ENCODE measurements around the gene TRAPPC4.
"Not testable (repeated sequence)": the region's sequence is repeated elsewhere in the genome, so short reads cannot be mapped to it uniquely, and the experiment has no call there.

DNA sequence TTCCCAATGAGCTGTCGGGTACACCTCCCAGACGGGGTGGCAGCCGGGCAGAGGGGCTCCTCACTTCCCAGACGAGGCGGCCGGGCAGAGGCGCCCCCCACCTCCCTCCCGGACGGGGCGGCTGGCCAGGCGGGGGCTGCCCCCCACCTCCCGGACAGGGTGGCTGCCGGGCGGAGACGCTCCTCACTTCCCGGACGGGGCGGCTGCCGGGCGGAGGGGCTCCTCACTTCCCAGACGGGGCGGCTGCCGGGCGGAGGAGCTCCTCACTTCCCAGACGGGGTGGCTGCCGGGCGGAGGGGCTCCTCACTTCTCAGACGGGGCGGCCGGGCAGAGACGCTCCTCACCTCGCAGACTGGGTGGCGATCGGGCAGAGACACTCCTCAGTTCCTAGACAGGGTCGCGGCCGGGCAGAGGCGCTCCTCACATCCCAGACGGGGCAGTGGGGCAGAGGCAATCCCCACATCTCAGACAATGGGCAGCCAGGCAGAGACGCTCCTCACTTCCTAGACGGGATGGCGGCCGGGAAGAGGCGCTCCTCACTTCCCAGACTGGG is 27.0 kb upstream of the TRAPPC4 start:
- TF ChIP-seq, protein P1, sequence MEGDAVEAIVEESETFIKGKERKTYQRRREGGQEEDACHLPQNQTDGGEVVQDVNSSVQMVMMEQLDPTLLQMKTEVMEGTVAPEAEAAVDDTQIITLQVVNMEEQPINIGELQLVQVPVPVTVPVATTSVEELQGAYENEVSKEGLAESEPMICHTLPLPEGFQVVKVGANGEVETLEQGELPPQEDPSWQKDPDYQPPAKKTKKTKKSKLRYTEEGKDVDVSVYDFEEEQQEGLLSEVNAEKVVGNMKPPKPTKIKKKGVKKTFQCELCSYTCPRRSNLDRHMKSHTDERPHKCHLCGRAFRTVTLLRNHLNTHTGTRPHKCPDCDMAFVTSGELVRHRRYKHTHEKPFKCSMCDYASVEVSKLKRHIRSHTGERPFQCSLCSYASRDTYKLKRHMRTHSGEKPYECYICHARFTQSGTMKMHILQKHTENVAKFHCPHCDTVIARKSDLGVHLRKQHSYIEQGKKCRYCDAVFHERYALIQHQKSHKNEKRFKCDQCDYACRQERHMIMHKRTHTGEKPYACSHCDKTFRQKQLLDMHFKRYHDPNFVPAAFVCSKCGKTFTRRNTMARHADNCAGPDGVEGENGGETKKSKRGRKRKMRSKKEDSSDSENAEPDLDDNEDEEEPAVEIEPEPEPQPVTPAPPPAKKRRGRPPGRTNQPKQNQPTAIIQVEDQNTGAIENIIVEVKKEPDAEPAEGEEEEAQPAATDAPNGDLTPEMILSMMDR (IDR thresholded peaks at IDR 0.05), result not testable (repeated sequence)
- TF ChIP-seq POLR2A (IDR thresholded peaks at IDR 0.05), result not testable (repeated sequence)
